ENCODE results near the gene PFAS. TPM values are rescaled to one million over a fixed set of nuclear protein-coding genes. Genes with fewer than 3 reads are reported as not detected.

PFAS gene
- total RNA-seq, 1 donor from 2014 or later: 117 TPM

GRCh38 chr17:8312251-8312650 lies 63.2 kb downstream of the PFAS start:
- no peak for TF ChIP-seq CTCF (conservative IDR thresholded peaks at IDR 0.05)
- Mint-ChIP-seq H3K4me3 (no peak overlapping the region), H3K9me3 (no peaks in the 10 kb centered on the region), H3K27me3 (peaks cover 66% of the 10 kb centered on the region), H3K36me3 (no peaks in the 10 kb centered on the region), H3K4me1 (ENCODE audit: unreplicated experiment) (peaks cover 4% of the 10 kb centered on the region), H3K27ac (no peak overlapping the region)
- DNase-seq (ENCODE audit: extremely low spot score, unreplicated experiment): no peak

DNA sequence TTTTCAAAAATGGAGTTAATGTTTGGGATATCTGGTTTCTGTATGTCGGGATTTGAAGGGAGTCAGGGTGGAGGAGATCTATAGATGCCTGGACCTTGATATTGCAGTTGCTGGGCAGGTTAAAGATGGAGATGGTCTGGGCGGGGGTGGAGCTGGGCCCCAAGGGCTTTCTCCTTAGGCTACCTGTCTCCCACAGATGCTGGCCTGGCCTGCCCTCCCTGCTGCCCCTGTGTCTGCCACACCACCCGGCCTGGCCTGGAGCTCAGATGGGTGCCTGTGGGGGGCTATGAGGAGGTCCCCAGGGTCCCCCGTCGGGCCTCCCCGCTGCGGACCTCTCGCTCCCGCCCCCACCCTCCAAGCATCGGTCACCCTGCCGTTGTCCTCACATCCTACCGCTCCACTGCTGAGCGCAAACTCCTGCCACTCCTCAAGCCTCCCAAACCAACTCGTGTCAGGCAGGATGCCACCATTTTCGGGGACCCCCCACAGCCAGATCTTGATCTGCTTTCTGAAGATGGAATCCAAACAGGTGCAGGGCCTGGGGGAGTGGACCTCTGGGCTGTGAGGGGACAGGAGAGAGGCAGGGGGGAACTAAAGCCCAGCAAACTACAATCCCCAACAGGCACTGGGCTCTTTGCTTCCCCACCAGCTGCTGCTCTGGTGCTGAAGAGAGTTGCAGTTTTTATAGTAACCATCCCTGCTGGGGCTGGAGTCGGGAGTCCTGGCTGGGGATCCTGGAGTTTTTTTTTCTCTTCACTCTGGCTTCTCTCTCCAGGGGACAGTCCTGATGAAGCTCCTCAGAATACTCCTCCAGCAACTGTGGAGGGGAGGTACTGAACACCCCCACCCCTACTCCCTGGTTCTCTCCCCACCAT lies 63.9 kb downstream of the PFAS start:
- TF ChIP-seq CTCF (conservative IDR thresholded peaks at IDR 0.05): no peak
- peaks cover 4% of the 10 kb centered on the region for H3K4me1 Mint-ChIP-seq (ENCODE audit: unreplicated experiment)
- H3K4me3 Mint-ChIP-seq: no peak overlapping the region
- H3K27ac Mint-ChIP-seq: no peak overlapping the region
- H3K9me3 Mint-ChIP-seq: no peaks in the 10 kb centered on the region
- DNase-seq (ENCODE audit: extremely low spot score, unreplicated experiment): no peak
- no peaks in the 10 kb centered on the region for H3K36me3 Mint-ChIP-seq
- H3K27me3 Mint-ChIP-seq: peaks cover 68% of the 10 kb centered on the region

DNA sequence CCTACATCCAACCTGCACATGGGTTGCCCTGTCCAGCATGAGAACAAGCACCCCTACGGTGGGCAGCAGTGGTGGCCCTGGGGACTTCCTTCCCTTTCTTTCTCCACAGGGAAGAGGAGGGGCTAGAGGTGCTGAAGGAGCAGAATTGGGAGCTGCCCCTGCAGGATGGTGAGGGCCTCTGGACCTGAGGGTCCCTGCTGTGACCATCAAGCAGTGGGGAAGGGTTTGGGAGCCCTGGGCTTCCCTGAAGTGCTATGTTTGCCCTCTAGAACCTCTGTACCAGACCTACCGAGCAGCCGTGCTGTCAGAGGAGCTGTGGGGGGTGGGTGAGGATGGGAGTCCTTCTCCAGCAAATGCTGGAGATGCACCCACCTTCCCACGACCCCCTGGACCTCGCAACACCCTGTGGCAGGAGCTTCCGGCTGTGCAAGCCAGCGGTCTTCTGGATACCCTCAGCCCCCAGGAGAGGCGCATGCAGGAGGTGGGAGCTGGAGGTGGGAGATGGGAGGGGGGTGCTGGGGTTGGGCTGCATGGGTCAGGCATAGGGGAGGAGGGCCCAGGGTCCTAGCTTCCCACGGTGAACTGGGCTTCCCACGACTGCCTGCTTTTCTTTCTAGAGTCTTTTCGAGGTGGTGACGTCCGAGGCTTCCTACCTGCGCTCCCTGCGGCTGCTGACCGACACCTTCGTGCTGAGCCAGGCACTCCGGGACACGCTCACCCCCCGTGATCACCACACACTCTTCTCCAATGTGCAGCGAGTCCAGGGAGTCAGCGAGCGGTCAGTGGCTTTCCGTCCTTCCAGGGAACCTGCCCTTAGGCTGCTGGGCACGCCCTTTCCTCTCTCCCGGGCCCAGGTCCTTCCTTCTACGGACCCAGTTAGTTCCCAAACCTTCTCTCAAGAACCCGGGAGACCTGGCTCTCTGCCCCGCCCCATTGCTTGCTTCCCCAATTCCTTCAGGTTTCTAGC lies 66.0 kb downstream of the PFAS start:
- no peak overlapping the region for H3K27ac Mint-ChIP-seq
- peaks cover 74% of the 10 kb centered on the region for H3K27me3 Mint-ChIP-seq
- peak overlapping the region; percentile 82 for H3K4me3 Mint-ChIP-seq
- H3K4me1 Mint-ChIP-seq (ENCODE audit: unreplicated experiment): peaks cover 4% of the 10 kb centered on the region
- H3K9me3 Mint-ChIP-seq: no peaks in the 10 kb centered on the region
- H3K36me3 Mint-ChIP-seq: no peaks in the 10 kb centered on the region
- DNase-seq (ENCODE audit: extremely low spot score, unreplicated experiment): no peak
- no peak for TF ChIP-seq CTCF (conservative IDR thresholded peaks at IDR 0.05)

GRCh38 chr17:8315764-8316217 lies 66.7 kb downstream of the PFAS start:
- no peak for TF ChIP-seq CTCF (conservative IDR thresholded peaks at IDR 0.05)
- Mint-ChIP-seq H3K4me3 (peak overlapping the region; percentile 82), H3K9me3 (no peaks in the 10 kb centered on the region), H3K27me3 (peaks cover 69% of the 10 kb centered on the region), H3K27ac (no peak overlapping the region), H3K4me1 (ENCODE audit: unreplicated experiment) (peaks cover 4% of the 10 kb centered on the region), H3K36me3 (no peaks in the 10 kb centered on the region)
- no peak for DNase-seq (ENCODE audit: extremely low spot score, unreplicated experiment)

GRCh38 chr17:8318010-8318935 lies 69.2 kb downstream of the PFAS start:
- H3K4me1 Mint-ChIP-seq (ENCODE audit: unreplicated experiment): peaks cover 4% of the 10 kb centered on the region
- no peak overlapping the region for H3K27ac Mint-ChIP-seq
- H3K9me3 Mint-ChIP-seq: no peaks in the 10 kb centered on the region
- no peaks in the 10 kb centered on the region for H3K36me3 Mint-ChIP-seq
- TF ChIP-seq CTCF (conservative IDR thresholded peaks at IDR 0.05): no peak
- H3K27me3 Mint-ChIP-seq: peaks cover 63% of the 10 kb centered on the region
- no peak for DNase-seq (ENCODE audit: extremely low spot score, unreplicated experiment)
- H3K4me3 Mint-ChIP-seq: no peak overlapping the region

Data from type B pancreatic cell (in vitro differentiated cells).